HG03571 (cell line): ENCODE data around the gene FNDC3B.
"Not testable (repeated sequence)": the region's sequence is repeated elsewhere in the genome, so short reads cannot be mapped to it uniquely, and the experiment has no call there.

Source experiments
- ATAC-seq: cut with Tn5 transposase; IDR thresholded peaks from one replicate; pipeline ENCODE4 v1.9.1; 2021; ENCODE audit not compliant: unreplicated experiment

FNDC3B gene

GRCh38 chr3:172255321-172255720 is 215.9 kb downstream of the FNDC3B start:
- not testable (repeated sequence) for ATAC-seq

GRCh38 chr3:172256101-172256734 is 216.8 kb downstream of the FNDC3B start:
- no peak for ATAC-seq

- no peak for ATAC-seq
Measured at GRCh38 chr3:172257648-172258400, 218.4 kb downstream of the FNDC3B start.

- no peak for ATAC-seq
Measured at GRCh38 chr3:172258624-172259023, 219.2 kb downstream of the FNDC3B start.

- ATAC-seq: no peak
Measured at GRCh38 chr3:172259111-172259541, 219.7 kb downstream of the FNDC3B start.

GRCh38 chr3:172259726-172260248 is 220.4 kb downstream of the FNDC3B start:
- ATAC-seq: no peak

GRCh38 chr3:172260381-172260780 is 221.0 kb downstream of the FNDC3B start:
- ATAC-seq: no peak

GRCh38 chr3:172261054-172261453 is 221.7 kb downstream of the FNDC3B start:
- ATAC-seq: no peak

GRCh38 chr3:172262991-172263608 is 223.7 kb downstream of the FNDC3B start:
- ATAC-seq: no peak

- no peak for ATAC-seq
Measured at GRCh38 chr3:172263781-172264486, 224.6 kb downstream of the FNDC3B start.

- no peak for ATAC-seq
Measured at GRCh38 chr3:172266103-172266502, 226.7 kb downstream of the FNDC3B start.

GRCh38 chr3:172268425-172268824 is 229.0 kb downstream of the FNDC3B start:
- ATAC-seq: no peak

GRCh38 chr3:172268868-172269267 is 229.5 kb downstream of the FNDC3B start:
- ATAC-seq: no peak

GRCh38 chr3:172270557-172271166 is 231.3 kb downstream of the FNDC3B start:
- ATAC-seq: peak; percentile 95

- ATAC-seq: no peak
Measured at GRCh38 chr3:172271386-172271976, 232.1 kb downstream of the FNDC3B start.

- ATAC-seq: no peak
Measured at GRCh38 chr3:172272698-172273097, 233.3 kb downstream of the FNDC3B start.

- no peak for ATAC-seq
Measured at GRCh38 chr3:172273378-172273777, 234.0 kb downstream of the FNDC3B start.

GRCh38 chr3:172274906-172275305 is 235.5 kb downstream of the FNDC3B start:
- no peak for ATAC-seq

- no peak for ATAC-seq
Measured at GRCh38 chr3:172275586-172275985, 236.2 kb downstream of the FNDC3B start.

- no peak for ATAC-seq
Measured at GRCh38 chr3:172276103-172276502, 236.7 kb downstream of the FNDC3B start.
